ENCODE measurements around the gene USP47.

- no peak for TF ChIP-seq POLR2A (IDR thresholded peaks at IDR 0.05; ENCODE audit: low read length)
- no peak for TF ChIP-seq GATA1 (IDR thresholded peaks at IDR 0.05; ENCODE audit: low read depth, low read length)
These were observed 123.0 kb downstream of the USP47 start for GRCh38 chr11:11964774-11965150.
